K562 (cell line): ENCODE measurements around the gene HDLBP.

Experiments
- MCM7 ChIP-seq, 2 experiments: fragments of 450-650 bp; IDR thresholded peaks; 2 replicates each; pipeline ENCODE4 v1.6.1; 2016 to 2018
- MXI1 ChIP-seq: IDR thresholded peaks from 2 replicates; pipeline ENCODE4 v1.6.1; 2011; ENCODE audit warnings: low read depth, mild to moderate bottlenecking, improper control_type of control experiment, low read length
- NR2F6 ChIP-seq: fragments of 450-650 bp; formaldehyde crosslinking; IDR thresholded peaks from 2 replicates; pipeline ENCODE4 v1.4.0; 2020; ENCODE audit warnings: mild to moderate bottlenecking
- PREB ChIP-seq: sonication (generic); formaldehyde crosslinking; IDR thresholded peaks from 2 replicates; pipeline ENCODE4 v1.8.1; 2023; ENCODE audit warnings: mild to moderate bottlenecking, missing genetic modification reagents
- SIN3A ChIP-seq, 2 experiments: fragments of 150-350 bp in 1 of 2; IDR thresholded peaks; 2 replicates each; pipeline ENCODE4 v1.6.1; 2011 to 2016; ENCODE audit warnings: borderline replicate concordance in 2 of 2, low read depth in 2 of 2, low read length in 2 of 2, mild to moderate bottlenecking in 2 of 2, moderate library complexity in 2 of 2; ENCODE audit not compliant: control insufficient read depth in 1 of 2
- TCF3 ChIP-seq: sonication (generic); formaldehyde crosslinking; IDR thresholded peaks from 2 replicates; pipeline ENCODE4 v1.4.0; 2020; ENCODE audit warnings: mild to moderate bottlenecking, missing genetic modification reagents
- ZBTB7A ChIP-seq: IDR thresholded peaks from 2 replicates; pipeline ENCODE4 v1.6.1; 2011; ENCODE audit warnings: low read depth, mild to moderate bottlenecking, low read length, moderate library complexity, borderline replicate concordance; ENCODE audit not compliant: control insufficient read depth

GRCh38 chr2:241330616-241330981 is 15.1 kb upstream of the HDLBP start:
- TF ChIP-seq ZBTB7A (no peak), NR2F6 (no peak), SIN3A (IDR thresholded peaks at IDR 0.05; ENCODE audit: borderline replicate concordance in 2 of 2, control insufficient read depth in 1 of 2, low read depth in 2 of 2, low read length in 2 of 2) (no peak), PREB (CRISPR knock-in tag) (no peak), TCF3 (CRISPR knock-in tag) (no peak), MXI1 (no peak), MCM7 (IDR thresholded peaks at IDR 0.05) (no peak)
